GM23248 (cell line): ENCODE data around the gene PNLDC1.

Experiments
- EZH2 ChIP-seq: fragments of 200-600 bp; sonication (generic); IDR thresholded peaks from 2 replicates; pipeline ENCODE4 v1.6.1; 2018; ENCODE audit warnings: antibody characterized with exemption, mild to moderate bottlenecking; ENCODE audit not compliant: insufficient read depth, poor library complexity, severe bottlenecking
- EZH2phosphoT487 ChIP-seq: fragments of 200-600 bp; sonication (generic); IDR thresholded peaks from 2 replicates; pipeline ENCODE4 v1.6.1; 2018; ENCODE audit warnings: antibody characterized with exemption, moderate library complexity, mild to moderate bottlenecking, low read depth; ENCODE audit not compliant: insufficient read depth

DNA sequence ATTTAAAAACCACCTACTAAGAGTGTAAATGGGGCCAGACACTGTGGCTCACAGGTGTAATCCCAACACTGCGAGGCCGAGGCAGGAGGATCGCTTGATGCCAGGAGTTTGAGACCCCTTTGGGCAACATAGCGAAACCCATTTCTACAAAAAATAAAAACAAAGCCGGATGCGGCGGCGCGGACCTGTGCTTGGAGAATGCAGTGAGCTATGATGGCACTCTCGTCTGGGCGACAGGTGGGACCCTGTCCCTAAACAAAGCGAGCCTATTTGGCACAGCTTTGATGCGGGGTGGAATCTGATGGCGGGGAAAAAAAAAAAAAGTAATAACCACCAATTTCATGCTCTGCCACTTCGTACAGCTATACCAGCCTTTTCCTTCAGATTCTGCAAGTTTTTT, 11.8 kb upstream of the PNLDC1 start:
- TF ChIP-seq EZH2 = no peak
- TF ChIP-seq EZH2phosphoT487 = no peak
